Measurements from ENCODE around the gene GCK.

The GCK gene

GRCh38 chr7:44121761-44122420 lies 67.3 kb downstream of the GCK start:
- no peak for DNase-seq

- DNase-seq = no peak
Observed at GRCh38 chr7:44120395-44120794, 68.8 kb downstream of the GCK start.

- DNase-seq = no peak
Observed at GRCh38 chr7:44119829-44120380, 69.3 kb downstream of the GCK start.

- DNase-seq = no peak
Observed at GRCh38 chr7:44117801-44118429, 71.3 kb downstream of the GCK start.

GRCh38 chr7:44116789-44117666 lies 72.2 kb downstream of the GCK start:
- DNase-seq = no peak

- DNase-seq = no peak
Observed at GRCh38 chr7:44116087-44116788, 73.0 kb downstream of the GCK start.

- peak in 55 of 58 donors; percentile 14 to 91 (median 72) for DNase-seq
Observed at GRCh38 chr7:44114586-44115310, 74.5 kb downstream of the GCK start.

- no peak for DNase-seq
Observed at GRCh38 chr7:44113764-44114354, 75.4 kb downstream of the GCK start.

- no peak for DNase-seq
Observed at GRCh38 chr7:44112997-44113763, 76.1 kb downstream of the GCK start.

- no peak for DNase-seq
Observed at GRCh38 chr7:44112231-44112996, 76.8 kb downstream of the GCK start.

- peak in 2 of 58 donors; percentile 11 to 21 for DNase-seq
Observed at GRCh38 chr7:44111761-44112160, 77.5 kb downstream of the GCK start.

GRCh38 chr7:44110719-44111635 lies 78.3 kb downstream of the GCK start:
- DNase-seq = no peak

GRCh38 chr7:44109991-44110390 lies 79.2 kb downstream of the GCK start:
- DNase-seq = no peak

- no peak for DNase-seq
Observed at GRCh38 chr7:44108768-44109750, 80.2 kb downstream of the GCK start.

GRCh38 chr7:44107961-44108767 lies 81.1 kb downstream of the GCK start:
- DNase-seq = no peak
